ENCODE data around the gene GPR151.

GPR151 gene

DNA sequence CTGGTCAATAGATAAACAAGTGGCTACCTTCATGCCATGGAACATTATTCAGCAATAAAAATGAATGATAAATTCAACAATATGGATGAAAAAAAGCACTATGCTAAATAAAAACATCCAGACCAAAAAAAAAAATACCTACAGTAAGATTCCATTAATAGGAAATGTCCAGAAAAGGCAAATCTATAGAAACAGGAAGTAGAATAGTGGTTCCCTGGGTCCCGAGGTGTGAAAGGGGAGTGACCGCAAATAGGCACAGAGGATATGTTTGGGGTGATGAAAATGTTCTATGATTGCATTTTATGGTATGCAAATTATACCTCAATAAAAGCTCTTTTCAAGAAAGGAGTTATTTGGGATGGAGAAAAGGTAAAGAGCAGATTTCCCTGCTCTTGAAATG is 3.6 kb upstream of the GPR151 start:
- DNase-seq, result no peak

DNA sequence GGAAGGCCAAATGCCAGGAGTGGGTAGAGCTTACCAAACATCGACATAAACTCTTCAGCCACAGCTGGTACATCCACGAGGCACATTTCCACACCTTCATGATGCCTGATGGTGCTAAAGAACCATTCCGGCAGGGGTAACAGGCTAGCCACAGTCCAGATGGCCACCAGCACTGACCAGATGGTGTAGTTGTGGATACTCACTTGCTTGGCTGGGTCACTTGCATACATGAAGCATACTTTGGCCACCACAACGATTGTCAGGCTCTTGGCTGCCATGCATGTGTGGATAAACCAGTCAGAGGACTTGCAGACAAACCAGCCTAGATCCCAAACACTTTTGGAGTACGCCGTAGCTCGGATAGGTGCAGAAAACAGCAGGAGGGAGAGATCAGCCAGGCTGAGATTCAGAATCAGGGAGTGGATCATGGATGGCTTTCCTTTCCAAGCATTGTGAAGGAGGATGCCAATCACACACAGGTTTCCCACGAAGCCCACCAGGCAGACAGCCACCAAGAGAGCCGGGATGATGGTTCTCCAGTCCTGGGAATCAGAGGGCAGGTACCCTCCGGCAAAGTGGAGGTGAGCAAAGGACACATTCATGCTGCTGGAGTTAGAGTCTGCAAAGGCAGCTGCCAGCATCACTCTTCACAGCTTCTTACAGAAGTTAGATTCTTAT is 378 bp downstream of the GPR151 start:
- no peak for DNase-seq

DNA sequence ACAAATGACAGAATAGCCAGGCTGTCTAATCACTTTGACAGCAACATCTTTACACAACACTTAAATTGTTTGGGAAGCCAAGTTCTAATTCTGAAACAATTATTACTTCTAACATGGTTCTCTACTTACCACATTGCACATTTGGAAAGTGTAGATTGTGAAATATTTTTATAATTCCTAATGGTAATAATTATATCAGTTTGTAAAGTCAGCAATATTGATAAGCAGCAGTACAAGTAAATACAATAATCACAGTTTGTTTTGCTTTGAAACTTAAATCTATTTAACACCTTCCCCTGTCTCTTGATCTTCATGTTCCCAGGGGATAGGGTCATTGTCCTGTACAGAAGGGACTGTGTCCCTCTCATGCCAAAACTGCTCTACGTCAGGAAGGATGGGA is 1.4 kb downstream of the GPR151 start:
- DNase-seq, result no peak

DNA sequence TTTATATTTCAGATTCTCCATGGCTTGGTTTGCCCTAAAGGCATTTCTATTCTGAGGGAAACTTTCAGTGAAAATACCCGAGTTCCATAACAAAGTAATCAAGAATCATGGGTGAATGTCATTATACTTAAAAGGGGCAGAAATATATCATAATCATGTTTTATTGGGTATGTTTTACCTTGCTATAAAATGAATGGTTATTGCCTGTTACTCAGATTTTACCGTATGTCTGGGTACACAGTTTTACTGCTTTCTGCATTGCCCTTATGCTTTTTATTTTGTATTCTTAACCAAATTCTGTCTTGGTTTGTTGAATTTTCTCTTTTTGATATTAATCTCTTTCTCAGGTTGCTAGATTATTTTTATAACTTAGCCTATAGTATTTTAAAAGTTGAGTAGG is 2.5 kb downstream of the GPR151 start:
- DNase-seq, result no peak

DNA sequence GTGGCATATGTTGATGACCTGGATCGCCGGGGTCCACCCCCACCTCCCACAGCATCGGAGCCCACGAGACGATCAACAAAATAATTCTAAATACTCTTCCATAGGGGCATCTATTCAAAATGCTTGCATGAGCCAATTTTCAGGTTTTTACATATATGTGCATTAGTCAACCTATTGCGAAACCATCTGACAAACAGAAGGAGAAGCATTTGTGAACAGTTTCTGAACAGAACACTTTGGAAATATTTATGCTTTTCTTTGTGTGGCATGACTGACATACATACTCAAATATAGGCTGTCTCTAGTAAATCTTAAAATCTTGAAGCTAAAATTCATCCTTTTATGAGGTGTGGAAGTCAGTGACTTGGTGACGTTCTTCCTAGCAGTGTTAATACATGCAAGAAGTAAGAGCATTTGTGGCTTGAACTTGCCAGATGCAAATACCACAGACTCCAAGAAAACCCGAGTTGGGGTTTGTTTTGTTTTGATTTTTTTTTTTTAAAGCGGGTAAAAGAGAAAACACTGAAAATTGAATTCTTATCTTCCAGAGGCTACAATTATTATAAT is 5.3 kb downstream of the GPR151 start:
- no peak for DNase-seq

DNA sequence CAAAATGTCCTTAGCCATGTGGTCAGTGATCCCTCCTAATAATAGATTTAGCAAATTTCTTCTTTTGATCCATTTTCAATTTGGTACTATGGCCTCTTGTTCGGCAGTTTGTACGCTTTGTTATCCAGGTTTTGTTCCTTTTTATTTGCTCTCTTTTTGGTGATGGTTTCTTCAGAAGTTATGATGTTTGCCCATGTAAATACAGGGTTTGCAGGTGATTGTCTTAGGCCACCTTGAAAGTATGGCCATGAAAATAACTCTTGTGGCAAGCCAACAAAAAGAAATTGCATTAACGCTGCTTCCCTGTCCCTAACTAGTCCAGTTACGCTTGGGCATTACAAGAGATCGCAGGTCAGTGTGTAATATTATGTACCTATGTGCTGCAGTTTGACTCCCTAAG is 8.6 kb downstream of the GPR151 start:
- no peak for DNase-seq

DNA sequence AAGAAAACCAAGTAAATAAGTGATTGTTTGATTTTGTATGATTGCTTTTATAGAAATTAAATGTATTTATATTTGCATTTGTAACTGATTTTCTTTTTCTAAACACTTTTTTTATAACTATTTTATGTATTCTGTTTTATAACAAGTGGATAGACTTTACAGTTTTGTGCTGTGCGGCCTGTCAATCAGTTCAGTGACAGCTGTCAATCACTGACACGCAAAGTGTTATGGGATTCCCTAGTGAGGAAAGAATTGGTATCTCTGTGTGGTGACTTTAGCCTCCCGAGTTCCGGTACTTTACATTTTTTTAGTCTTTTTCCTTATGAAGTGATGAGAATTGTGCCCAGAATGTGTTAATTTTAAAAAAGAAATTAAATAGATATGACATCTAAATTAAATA is 16.3 kb downstream of the GPR151 start:
- DNase-seq, result no peak

DNA sequence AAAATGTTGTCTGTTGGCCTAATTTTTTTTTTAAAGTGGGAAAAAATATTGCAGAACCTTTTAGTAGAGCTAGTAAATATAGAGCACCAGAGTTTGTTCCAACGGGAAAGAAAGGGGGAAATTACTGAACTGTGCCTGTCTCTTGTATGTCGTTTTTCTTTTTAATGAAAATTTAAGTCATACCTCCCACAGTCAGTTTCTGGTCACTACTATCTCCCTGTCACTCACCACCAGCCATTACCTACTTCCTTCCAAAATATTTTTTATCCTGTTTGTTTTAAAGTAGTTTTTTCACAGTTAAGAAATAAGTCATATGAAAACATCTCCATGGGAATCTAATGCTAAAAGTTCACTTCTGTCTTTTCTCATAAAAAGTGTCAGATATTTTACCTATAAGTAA is 21.3 kb downstream of the GPR151 start:
- no peak for DNase-seq

DNA sequence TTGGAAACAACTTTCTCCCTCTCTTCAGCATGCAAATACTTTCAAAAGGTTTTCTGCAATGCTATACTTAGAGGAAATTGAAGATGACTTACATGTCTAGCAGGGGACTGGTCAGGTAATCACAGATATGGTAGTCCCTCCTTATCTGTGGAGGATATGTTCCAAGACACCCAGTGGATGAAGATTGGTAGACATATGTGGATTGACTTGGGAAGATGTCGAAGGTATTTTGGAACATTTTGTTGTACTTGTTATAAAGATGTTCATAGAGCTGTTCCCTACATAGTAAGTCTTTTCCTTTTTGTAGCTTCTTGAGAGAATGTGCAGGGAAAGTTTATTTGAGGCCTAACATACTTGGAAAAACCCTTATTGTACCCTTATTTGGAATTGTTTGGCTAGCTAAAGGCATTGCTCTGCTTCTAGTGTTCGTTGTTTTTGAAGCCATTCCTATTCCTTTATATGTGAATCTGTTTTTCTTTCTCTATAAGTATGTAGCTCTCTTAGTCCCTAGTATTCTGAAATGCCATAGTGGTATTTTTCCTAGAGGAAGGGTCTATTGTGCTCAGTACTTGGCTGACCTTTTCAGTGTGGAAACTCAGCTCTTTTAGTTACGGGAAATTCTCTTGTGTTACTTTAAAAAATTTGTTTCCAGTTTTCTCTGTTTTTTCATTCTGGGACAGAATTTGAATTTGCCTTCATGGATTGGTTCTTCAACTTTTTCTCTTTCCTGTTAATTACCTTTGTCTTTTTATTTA is 25.7 kb downstream of the GPR151 start:
- no peak for DNase-seq

DNA sequence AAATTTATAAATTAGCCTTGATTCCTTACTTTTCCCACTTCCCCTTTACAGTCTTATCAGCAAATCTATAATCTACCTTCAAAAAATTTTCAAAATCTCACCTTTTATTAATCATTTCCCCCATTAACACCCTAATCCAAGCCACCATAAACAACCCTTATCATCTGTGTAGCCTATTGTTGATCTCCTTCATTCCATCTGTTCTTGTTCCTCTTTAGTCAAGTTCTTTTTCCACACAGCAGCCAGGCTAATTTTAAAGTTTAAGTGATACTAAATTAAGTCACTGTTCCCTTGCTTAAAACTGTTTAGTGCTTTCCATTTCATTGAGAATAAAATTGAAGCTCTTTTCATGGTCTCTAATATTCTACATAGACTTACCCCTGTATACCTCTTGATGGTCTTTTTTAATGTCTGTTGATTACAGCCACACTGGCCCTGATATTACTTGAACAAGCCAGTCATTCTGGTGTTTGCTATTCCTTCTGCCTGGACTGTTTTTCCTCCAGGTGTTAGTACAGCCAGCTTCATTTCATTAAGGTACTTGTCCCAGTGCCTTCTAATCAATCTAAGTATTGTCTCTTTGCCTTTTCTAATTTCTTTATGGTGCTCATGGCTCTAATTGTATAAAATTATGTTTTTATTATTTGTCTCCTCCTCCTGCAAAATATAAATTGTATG is 31.1 kb downstream of the GPR151 start:
- no peak for DNase-seq

DNA sequence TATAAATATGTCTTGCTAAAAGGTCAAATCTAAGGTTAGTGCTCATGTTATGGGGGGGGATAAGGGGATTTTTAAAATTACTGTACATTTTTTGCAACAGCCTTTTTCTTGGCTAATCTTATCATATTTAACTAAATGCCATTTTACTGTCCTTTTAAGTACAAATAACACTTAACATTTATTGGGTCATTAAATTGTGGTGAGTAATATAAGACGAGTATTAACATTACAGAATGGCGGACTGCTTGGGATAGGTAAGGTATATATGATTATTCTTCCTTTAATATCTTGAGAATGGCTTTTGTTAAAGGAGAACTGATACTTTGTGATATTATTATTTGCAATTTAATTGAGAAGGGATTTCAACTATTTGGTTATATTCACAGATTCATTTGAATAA is 33.2 kb downstream of the GPR151 start:
- DNase-seq, result no peak

DNA sequence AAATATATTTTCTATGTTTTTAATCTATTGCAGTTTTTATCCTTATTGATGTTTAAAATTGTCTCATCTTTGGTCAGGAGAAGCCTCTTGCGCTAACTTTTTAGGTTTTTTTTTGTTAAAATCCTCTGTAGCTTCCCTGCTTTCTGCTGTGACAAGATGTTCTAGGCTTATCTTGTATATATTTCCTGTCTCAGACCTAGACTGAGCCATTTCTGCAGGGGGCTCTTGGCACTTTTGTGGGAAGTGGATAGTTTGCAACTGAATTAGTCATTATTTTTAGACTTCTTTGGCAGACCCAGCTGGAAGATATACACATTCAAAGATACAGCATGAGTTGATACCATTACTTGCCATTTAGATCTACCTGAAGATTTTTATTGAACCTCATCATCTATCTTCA is 40.1 kb downstream of the GPR151 start:
- DNase-seq, result no peak

DNA sequence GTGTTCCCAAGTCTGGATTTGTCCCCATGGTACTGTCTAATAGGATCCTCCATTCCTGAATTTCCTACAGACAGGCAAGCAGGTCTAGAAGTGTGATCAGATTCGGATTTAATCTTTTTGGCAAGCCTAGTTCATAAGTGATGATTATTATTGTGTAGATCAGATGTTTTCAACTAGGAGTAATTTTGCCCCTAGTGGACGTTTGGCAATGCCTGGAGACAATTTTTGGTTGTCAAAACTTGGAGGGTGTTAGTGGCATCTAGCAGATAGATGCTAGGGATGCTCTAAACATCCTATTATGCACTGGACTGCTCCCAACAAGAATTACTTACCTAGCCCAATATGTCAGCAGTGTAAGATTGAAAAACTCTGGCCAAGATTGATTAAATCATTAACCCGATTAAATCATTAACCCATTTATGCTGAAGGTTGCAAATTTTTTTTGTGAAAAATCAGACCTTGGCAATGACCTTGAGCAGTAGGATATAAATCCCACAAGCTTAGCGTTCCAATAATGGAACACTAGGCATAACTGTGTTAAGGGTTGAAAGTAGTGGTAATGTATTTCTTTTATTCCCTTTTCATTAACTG is 40.7 kb downstream of the GPR151 start:
- no peak for DNase-seq

DNA sequence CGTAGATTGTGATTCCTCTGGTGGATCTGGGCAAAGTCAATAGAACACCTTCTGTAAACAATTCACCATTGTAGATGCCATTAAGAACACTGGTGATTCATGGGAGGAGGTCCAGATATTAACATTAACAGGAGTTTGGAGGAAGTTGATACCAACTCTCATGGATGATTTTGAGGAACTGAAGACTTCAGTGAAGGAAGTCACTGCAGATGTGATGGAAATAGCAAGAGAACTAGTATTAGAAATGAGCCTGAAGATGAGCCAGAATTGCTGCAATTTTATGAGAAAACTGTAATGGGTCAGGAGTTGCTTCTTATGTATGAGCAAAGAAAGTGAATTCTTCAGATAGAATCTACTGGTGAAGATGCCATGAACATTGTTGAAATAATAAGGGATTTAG is 41.9 kb downstream of the GPR151 start:
- DNase-seq, result no peak

DNA sequence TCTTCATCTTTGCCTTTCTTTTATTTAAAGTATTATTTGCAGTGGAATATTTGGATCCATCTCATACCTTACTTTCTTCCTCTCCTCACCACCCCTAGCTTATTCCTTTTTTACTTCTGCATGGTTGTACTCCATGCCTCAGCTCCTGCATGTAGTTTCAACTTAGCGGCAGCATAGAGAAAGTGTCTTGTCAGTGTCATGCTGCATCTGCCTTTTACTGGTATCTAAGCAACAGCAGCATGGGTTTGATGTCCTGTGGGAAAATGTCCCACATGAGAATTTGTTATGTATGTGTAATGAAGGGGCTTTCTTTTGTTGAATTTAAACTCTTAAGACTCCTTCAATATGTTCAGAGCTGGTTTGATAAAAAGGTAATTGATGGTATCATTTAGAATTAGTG is 48.2 kb downstream of the GPR151 start:
- no peak for DNase-seq

DNA sequence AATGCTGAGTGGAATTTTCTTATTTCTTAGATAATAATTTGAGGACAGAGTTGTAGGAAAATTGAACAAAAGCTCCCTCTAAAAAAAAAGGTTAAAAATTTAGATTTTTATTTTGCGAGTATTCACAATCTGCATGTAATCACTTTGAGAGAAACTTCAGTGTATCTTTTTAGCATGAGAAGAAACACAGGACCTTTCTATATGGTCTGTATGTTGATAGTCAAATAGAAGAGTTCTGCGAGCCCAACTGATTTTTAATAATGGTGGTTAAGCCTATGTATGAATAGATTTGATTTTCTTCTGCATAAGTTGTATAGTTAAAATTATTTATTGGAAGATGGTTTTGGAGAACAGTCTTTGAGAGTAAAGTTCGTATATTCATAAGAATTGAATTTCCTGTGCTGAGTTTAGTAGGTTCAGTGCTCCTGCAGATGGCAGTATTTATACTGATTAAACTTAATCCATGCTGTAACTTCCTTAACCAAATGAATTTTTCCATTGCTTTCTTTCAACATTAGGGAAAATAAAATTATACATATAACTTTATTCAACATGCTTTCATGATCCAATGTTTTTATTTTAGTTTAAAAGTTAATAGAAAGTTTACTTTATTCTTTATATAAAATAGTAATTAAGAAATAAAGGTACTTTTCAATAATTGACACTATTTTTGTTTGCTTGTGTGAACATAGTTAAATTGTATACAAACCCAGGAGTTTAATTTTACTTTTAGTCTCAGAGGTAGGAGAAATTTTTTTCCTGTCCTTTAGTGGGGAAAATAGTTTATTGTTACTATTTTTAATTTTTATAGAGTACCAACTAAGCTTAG is 49.3 kb downstream of the GPR151 start:
- DNase-seq, result peak; percentile 6

DNA sequence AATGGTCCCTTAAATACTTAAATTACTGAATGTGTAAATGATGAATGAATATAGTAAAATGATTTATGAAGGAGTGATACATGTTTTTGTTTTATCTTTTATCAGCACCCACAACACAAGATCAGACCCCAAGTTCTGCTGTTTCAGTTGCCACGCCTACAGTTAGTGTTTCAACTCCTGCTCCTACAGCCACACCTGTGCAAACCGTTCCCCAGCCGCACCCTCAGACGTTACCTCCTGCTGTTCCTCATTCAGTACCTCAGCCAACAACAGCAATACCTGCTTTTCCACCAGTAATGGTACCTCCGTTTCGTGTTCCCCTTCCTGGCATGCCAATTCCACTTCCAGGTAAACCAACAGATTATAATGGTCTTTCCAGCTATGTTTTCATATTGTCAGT is 52.5 kb downstream of the GPR151 start:
- DNase-seq, result no peak
